Measurements from ENCODE around the gene SMIM23.

DNA sequence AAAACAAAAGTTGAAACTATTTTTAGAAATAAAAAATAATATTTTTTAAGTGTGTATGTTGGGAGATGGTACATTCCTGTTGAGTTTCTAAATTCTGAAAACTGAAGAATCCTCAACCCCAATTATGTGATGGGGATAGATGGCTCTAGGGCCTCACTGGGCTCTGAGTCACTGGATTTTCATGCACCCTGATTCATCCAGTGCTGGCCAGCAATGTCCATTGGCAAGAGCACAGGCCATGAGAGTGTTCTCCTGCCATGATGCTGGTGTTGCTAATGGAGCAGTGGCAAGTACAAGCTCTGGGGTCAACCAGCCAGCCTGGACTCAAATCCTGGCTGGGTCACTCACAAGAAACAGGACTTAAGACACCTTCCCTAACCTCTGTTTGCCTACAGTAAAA, 23.3 kb downstream of the SMIM23 start:
- TF ChIP-seq, protein P1, sequence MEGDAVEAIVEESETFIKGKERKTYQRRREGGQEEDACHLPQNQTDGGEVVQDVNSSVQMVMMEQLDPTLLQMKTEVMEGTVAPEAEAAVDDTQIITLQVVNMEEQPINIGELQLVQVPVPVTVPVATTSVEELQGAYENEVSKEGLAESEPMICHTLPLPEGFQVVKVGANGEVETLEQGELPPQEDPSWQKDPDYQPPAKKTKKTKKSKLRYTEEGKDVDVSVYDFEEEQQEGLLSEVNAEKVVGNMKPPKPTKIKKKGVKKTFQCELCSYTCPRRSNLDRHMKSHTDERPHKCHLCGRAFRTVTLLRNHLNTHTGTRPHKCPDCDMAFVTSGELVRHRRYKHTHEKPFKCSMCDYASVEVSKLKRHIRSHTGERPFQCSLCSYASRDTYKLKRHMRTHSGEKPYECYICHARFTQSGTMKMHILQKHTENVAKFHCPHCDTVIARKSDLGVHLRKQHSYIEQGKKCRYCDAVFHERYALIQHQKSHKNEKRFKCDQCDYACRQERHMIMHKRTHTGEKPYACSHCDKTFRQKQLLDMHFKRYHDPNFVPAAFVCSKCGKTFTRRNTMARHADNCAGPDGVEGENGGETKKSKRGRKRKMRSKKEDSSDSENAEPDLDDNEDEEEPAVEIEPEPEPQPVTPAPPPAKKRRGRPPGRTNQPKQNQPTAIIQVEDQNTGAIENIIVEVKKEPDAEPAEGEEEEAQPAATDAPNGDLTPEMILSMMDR (conservative IDR thresholded peaks at IDR 0.05), result no peak
- no peak for TF ChIP-seq EZH2 (IDR thresholded peaks at IDR 0.05; ENCODE audit: low read depth)
